Retina (tissue), 1 donor: ENCODE data around the gene BRINP3.

Source experiments
- DNase-seq: peaks from one replicate; pipeline ENCODE4 v3.0.0-alpha.2; 2016

Gene BRINP3

DNA sequence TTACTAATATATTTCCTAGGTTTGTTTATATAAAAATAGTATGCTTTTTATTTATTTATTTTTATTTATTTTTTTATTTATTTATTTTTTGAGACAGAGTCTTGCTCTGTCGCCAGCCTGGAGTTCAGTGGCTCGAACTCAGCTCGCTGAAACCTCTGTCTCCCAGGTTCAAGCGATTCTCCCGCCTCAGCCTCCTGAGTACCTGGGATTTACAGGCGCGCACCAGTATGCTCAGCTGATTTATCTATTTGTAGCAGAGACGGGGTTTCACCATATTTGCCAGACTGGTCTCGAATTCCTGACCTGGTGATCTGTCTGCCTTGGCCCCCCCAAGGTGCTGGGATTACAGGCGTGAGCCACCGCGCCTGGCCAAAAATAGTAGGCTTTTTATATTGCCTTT lies 33.2 kb downstream of the BRINP3 start:
- DNase-seq = no peak

DNA sequence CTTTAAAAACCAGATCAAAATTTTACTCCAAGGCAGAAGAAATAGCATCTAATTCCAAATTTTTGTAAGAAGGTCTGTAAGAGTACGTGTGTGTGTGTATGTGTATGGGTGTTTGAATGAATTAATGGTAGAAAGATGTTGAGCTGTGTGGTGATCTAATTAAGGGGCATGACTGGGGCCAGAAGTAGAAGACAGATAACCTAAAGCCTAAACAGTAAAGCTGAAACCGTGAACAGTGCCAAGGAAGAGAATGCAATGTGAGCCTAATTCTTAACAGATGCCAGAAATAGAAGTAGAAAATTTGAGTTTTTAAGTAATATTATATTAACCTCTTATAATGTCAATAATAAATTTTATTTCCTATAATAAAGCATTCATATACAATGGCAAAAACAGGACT lies 38.2 kb downstream of the BRINP3 start:
- no peak for DNase-seq

DNA sequence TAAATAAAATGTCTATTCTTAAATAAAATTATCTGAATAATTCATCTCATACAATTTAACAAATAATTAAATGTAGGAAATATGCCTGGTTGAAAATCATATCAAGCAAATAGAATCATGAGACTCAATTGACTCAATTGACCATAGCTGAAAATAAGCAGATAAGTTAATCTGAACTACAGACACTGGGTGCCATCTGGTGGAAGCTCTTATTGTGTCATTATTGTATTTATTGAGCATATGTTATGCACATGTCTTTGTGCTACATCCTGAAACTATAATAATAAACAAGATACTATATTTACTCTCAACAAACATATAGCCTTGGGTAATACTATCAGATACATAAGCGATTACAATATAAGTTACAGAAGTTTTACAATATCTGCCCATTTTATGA lies 41.0 kb downstream of the BRINP3 start:
- no peak for DNase-seq

DNA sequence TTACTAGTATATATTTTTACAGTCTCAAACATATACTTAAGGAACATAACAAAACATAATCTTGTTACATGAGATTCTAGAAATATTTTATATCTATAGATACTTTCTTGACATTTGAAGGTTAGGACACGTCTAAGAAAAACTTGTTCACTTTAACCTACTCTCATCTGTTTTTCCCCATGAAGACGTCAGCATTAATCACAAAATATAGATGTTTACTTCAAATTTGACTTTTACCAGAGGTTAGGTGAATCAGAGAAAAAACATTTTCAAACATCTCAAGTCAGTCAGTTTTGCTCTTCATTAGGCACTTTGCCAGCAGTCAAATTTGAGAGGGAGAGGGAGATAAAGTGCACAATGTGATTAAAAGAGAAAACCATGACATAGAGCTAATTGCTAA lies 47.7 kb downstream of the BRINP3 start:
- no peak for DNase-seq

DNA sequence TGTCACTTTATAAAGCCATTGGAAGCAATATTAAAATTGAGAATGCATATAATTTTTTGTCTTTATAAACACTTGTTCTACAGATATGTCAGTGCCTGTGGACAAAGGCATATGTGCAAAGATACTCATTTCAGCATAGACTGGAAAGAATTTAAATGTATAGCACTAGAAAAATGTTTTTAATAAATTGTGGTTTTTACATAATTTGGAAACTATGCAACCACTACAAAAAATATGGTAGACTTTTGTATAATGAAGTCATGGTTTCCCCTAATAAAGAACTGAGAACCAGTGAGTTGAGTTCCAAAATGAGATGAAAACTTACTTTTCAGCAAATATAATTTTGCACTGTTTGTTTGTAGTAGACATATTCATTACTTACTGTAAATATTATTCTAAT lies 48.5 kb downstream of the BRINP3 start:
- no peak for DNase-seq

DNA sequence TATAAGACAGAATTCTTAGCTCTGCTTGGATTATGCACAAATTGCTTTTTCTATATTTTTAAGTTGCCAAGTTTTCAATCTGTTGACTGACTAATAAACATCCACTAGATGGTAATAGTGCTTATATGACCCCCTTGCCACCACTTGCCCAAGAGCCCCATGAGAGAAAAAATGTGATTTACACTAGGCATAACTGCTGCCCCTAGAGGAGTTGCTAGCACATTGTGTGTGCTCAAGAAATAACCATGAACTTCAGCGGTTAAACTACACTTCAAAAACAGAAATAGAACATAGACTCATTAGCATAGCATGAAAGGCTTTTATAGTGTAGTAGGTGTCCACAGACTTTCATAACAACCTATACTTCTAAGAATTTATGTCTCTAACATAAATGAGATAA lies 61.4 kb downstream of the BRINP3 start:
- no peak for DNase-seq

DNA sequence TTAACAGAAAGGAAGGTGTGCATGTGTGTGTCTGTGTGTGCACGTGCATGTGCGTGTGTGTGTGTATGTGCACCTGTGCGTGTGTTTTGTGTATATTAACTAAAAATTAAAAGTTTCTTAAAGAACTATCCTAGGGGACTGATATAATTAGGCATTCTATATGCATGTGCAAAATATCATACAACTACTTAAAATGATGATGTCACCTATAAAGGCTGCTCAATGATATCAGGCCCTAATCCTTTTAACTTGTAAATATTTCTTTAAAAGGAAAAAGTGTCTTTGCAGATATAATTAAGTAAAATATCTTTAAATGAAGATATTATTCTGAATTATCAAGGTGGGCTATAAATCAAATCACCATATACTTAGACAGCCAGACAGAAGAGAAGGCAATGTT lies 64.5 kb downstream of the BRINP3 start:
- no peak for DNase-seq

DNA sequence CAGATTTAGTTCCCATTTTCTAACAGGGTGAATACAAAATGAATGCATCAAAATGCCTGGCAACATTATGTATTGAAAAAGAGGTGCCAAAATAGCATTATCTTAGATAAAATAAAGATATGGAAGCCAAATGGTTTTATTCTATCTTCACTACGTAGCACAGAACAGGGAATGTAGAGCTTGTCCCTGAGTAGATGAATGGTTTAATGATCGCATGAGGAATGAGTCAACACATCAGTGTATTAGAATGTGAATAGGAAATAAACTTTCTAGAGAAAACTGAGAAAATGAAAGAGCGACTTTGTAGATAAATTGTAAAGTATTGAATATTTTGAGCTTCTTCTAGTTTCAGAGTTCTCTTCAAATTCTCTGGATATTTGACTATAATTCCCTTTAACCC lies 74.3 kb downstream of the BRINP3 start:
- no peak for DNase-seq

DNA sequence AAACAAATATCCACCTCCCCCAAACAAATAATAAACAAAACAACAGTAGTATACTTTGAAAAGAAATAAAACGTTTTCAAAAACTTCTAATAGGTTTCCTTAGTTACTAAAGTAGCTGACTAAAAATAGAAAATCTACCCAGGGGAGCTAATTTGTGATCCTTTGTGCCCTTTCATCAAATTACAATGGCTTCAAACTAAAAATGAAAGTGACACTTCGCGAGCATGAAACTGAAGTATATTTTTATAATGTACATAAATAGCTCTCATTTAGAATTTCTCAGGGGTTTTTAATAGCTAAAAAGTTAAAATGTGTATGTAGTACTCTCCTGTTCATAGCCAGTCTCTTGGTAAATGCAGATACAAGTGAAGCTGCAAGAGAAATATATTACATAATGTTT lies 78.4 kb downstream of the BRINP3 start:
- DNase-seq = no peak

DNA sequence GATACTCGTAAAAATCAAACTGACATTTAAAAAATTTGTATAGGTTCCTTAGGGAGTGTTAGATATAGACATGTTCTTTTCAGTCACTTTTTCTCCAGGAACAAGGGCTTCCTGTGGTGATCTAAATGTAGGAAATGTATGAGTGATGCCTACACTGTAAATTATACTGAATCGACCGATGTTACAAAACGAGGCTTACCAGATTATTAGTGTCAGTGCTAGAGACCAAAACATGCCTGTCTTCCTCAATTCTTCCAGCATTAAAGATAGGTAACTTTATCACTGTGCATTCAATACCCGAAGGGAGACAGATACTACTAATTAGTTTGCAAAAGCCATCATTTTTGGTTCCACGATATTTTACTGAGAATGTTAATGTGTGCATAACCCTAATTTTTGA lies 86.1 kb downstream of the BRINP3 start:
- no peak for DNase-seq

DNA sequence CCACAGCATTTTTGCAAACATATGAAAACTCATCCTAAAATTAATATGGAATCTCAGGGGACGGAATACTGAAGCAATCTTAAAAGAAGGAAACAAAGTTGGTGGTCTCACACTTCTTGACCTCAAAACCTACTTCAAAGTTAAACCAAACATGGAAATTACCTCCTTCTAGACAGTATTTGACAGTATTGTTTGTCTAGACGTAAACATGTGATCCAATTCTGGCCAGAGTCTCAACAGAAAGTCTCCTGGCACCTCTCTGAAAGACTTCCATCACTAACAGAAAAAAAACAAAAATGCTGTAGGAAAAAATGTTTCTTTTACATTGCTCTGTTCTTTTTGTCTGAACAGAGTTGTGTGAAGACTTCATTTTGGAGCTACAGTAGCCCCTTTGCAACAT lies 99.7 kb downstream of the BRINP3 start:
- DNase-seq = no peak

DNA sequence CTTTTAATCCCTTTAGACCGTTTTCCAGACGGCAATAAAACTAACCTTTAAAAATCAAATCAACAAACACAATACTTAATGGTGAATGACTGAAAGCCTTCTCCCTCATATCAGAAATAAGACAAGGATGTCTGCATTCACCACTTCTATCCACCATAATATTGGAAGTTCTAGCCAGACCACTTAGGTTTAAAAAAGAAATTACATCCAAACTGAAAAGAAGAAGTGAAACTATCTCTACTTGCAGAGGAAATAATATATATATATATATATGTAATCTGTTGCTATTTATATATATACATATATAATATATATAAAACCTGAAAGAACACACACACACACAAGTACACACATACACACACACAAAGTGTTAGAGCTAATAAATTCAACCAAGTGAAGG lies 100.4 kb downstream of the BRINP3 start:
- DNase-seq = no peak

DNA sequence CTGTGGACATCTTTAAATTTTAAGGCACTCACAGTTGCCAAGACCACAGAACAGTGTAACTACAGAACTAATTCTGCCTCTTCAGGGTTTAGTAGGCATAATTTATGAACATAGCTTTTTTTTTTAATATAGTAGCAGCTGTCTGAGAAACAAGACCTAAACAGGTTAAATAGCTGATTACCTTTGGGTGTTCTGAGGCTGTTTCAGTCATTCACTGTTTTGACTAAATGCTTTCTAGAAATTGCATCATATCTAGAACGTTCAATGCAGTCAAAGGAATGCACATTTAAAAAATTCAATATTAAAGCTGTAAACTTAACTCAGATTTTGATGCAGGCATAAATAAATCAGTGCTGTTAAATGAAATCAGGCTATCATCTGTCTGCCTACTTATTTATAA lies 101.6 kb downstream of the BRINP3 start:
- no peak for DNase-seq

DNA sequence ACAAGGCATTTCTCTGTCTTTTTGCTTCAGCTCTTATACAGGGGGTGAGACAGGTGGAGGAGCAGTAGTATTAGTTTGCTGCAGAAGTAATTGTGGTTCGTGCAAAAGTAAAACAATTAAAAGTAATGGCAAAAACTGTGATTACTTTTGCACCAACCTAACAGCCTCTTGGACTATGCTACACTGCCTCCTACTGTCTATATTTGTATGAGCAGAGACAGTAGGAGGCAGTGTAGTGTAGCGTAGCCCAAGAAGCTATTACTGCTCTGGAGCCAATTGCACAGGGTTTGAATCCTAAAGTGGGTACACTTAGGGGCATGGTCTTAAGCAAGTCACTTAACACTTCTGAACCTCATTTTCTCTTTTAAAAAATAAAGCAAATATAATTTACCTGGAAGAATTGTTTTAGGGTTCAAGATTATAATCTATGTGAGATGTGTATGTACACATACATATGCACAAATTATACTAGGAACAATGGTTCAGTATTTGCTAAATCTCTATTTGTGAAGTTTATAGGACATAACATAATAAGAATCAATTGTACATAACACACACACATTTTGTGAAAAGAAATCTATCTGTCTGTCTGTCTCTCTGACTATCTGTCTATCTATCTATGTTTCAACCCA lies 103.8 kb downstream of the BRINP3 start:
- DNase-seq = no peak

DNA sequence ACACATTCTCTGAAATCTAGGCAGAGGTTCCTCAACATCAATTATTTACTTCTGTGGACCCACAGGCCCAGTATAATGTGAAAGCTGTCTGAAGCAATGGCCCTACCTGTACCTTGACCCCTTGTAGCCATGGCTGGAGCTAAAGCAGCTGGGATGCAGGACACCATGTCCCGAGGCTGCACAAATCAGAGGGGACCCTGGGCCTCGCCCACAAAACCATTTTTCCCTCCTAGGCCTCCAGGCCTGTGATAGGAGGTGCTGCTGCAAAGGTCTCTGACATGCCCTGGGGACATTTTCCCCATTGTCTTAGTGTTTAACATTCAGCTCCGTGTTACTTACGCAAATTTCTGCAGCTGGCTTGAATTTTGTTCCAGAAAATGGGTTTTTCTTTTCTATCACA lies 110.5 kb downstream of the BRINP3 start:
- no peak for DNase-seq

DNA sequence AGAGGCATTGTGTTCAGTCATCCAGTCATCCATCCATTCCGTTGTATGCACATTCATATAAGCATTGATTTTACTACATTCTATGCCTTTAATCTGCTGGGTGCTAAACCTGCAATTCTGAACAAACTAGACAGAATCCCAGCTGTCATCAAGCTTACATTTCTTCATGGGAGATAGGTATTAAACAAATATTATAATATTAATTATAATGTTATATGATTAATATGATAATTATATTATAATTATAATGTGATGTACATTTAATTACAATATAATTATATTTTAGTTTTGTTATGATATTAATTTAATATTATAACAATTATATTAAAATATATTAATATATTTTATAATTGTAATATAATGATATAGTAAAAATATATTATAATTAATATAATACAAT lies 112.4 kb downstream of the BRINP3 start:
- DNase-seq = no peak

DNA sequence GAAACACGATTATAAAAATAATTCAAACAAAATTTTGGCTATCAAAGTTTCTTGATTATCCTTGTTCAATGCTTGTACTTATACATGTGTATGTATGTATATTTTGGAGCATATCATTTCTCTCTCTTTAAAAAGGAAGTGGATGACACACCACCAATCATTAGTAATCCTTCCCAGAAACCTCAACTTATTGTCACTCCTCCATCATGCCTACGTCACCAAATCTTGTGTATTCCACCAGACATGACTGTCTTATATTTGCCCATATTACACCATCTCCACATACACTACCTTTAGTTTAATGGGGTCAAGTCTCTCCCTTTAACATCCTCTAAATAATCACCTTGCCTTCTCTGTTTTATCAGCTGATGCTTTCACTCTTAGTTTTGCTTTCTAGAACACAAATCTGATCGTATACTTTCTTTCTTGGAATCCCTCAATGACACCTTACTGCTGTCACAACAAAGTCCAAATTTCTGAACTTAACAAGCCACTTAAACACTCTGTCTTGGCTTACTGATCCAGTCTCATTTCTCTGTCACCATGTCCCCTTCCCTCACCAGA lies 124.0 kb downstream of the BRINP3 start:
- DNase-seq = no peak

DNA sequence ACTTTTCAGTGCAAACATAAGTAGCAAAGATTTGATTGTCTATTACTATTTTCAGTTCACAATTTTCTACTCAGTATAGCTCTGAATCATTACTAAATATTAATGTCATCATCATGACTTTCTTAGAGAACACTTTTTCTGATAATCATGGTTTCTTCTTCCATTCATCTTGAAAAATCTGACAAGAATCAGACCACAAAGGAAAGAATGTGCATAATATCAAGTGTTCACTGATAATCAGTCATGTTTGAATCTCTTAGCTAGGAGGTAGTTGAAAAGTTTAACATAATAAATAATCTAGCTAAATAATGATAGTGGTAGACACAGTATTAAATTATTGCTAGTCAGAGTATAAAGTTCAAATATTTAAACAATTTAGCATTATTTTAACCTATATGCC lies 133.2 kb downstream of the BRINP3 start:
- DNase-seq = no peak

DNA sequence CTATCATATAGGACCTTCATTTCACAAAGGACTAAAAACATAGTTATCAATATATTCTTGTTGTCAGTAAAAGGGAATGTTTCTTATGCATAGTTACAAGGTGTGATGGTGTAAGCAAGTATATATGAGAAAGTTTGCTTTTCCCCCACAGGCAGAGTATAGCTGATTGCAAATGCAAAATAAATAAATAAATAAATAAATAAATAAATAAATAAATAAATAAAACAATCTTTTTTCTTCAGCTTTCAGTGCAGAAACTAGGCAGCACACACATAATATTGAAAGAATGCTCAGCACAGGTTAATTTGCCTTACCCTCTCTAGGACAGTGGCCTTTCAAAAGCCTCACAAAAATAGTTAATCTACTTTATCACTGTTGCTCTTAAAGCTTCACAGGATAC lies 138.8 kb downstream of the BRINP3 start:
- no peak for DNase-seq

DNA sequence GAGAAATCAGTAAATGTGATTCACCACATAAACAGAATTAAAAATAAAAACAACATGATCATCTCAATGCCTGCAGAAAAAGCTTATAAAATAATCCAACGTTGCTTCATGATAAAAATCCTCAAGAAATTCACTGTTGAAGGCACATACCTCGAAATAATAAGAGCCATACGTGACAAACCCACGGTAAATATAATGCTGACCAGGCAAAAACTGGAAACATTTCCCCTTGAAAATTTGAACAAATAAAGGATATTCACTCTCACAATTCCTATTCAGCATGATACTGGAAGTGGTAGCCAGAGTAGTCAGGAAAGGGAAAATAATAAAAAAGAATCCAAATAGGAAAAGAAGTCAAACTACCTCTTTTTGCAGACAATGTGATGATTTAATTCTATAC lies 148.8 kb downstream of the BRINP3 start:
- DNase-seq = no peak

DNA sequence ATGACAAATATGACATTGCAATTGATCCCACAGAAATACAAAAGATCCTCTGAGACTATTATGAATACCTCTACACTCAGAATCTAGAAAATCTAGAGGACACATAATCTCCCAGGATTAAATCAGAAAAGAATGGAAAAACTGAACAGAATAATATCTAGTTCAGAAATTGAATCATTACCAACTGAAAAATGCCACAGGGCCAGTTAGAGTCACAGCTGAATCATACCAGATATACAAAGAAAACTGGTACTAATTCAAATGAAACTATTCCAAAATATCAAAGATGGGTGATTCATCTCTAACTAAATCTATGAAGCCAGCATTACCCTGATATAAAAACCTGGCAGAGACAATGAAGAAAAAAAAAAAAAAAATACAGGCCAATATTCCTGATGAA lies 149.3 kb downstream of the BRINP3 start:
- no peak for DNase-seq

DNA sequence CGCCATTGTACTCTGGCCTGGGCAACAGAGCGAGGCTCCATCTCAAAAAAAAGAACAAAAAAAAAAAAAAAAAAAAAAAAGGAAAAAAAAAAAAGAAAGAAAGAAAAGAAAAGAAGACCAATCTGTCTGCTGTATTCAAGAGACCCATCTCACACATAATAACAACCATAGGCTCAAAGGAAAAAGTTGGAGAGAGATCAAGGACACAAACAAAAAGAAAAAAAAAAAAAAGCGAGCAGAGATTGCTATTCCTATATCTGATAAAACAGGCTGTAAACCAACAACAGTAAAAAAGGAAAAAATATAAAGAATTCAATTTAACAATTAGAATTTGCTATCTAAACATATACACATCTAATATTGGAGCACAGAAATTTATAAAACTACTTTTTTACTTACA lies 150.4 kb downstream of the BRINP3 start:
- DNase-seq = no peak

DNA sequence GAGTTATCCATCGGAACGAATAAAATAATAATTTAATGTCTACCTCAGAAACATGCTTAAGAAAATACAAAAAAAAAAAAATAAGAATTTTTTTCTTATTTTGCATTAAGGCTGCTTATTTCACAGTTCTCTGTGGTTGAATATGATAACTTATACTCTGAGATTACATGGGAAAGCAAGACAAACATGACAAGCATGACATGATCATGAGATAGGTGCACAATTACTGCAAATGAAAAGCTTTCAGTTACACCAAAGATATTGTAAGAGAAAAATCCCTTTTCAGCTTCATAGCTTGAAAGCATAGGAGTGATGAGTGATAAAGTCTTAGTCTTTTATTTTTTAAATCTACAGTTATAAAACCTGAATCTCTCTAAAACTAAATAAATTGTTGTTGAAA lies 154.1 kb downstream of the BRINP3 start:
- no peak for DNase-seq

DNA sequence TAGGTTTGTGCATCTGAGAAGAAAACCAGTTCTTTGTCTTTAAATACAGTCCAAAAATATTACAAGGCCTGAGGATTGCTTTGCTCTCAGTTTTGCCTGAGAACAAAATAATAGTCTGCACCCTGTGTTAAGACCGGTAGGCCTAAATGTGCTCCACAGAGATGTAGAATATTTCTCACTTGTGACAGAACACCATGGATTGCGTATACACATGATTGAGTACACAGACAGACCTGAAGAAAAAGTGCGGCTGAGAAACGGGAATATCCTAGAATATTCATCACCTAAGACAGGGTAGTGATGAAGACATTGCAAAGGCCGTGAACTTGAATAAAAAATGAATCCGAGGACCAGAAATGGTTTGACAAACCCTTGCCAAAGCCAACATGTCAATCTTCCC lies 155.4 kb downstream of the BRINP3 start:
- no peak for DNase-seq

DNA sequence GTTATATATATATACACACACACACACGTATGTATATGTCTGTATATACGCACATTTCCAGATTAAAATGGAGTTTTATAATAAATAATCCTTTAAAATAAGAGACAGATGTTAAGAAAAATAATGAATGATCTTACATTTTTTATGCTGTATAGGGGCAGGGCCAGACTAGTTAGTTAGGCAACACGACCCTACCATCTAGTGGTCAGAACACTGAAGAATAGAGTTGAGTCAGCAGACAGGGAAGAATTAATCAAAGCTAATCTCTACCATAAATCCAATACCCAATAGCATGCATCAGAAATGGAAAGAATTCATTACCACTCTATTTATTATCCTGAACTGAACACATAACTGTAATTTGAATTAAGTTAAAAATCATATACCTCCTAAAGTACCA lies 156.7 kb downstream of the BRINP3 start:
- no peak for DNase-seq

DNA sequence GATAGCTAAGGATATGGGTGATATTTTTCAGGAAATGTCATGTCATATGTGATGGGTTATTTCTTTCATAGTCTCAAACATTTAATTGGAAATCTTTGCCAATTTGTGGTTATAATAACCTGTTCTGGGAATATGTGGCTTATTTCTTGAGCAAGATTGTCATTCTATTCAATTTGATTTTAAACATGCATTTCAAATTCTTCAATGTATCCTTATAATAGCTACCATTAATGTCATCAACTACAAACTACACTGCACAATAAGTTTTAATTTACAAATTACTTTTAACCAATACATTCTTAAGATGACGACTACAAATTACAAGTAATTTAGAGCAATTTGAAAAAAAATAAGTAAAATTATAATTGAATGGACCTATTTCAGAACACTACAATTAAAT lies 164.9 kb downstream of the BRINP3 start:
- no peak for DNase-seq
